Lower lobe of right lung (tissue), 2 donors: ENCODE measurements around the gene MLLT10. TPM values are rescaled to one million over a fixed set of nuclear protein-coding genes. Genes with fewer than 3 reads are reported as not detected.
"Not testable (repeated sequence)": the region's sequence is repeated elsewhere in the genome, so short reads cannot be mapped to it uniquely, and the experiment has no call there.

Experiments
- ATAC-seq, 2 donors: fragments of 200-7000 bp; cut with Tn5 transposase; one replicate each; pipeline ENCODE4 v1.9.1; 2020 to 2022; ENCODE audit warnings: mild to moderate bottlenecking in 2 of 2, moderate library complexity in 2 of 2
- DNase-seq: peaks from one replicate; pipeline ENCODE4 v3.0.0-alpha.2; 2020
- H3K27ac ChIP-seq: fragments of 200-600 bp; one replicate; pipeline ENCODE4 v1.8.0; 2022
- H3K27me3 ChIP-seq: fragments of 200-600 bp; one replicate; pipeline ENCODE4 v1.8.0; 2022; ENCODE audit warnings: low read depth
- H3K36me3 ChIP-seq: fragments of 200-600 bp; one replicate; pipeline ENCODE4 v1.8.0; 2022; ENCODE audit warnings: mild to moderate bottlenecking
- H3K4me1 ChIP-seq: fragments of 200-600 bp; one replicate; pipeline ENCODE4 v1.8.0; 2022
- H3K4me3 ChIP-seq: fragments of 200-600 bp; one replicate; pipeline ENCODE4 v1.8.0; 2022; ENCODE audit warnings: mild to moderate bottlenecking
- H3K9me3 ChIP-seq: fragments of 200-600 bp; one replicate; pipeline ENCODE4 v1.8.0; 2022
- CTCF ChIP-seq: fragments of 200-600 bp; IDR thresholded peaks from one replicate; pipeline ENCODE4 v1.8.0; 2022; ENCODE audit warnings: antibody characterized with exemption, mild to moderate bottlenecking
- intact Hi-C: fragments of 100-400 bp; cut with DNase I; formaldehyde crosslinking; loops from one replicate; pipeline ENCODE4 v1.11.0; 2022
- total RNA-seq: library from RNA; stranded (reverse); fragmentation: NEBNext Ultra II Directional; extraction: Animal tissue kit (Norgen Biotek cat#: 25700); gene quantifications from one replicate; pipeline ENCODE4 v1.2.1, GENCODE V29; 2021
- donor health status: DM: no; HTN: yes; CAD: no; lungs with severe emphysema.

The MLLT10 gene
- total RNA-seq, 1 donor from 2014 or later, result 48.8 TPM

DNA sequence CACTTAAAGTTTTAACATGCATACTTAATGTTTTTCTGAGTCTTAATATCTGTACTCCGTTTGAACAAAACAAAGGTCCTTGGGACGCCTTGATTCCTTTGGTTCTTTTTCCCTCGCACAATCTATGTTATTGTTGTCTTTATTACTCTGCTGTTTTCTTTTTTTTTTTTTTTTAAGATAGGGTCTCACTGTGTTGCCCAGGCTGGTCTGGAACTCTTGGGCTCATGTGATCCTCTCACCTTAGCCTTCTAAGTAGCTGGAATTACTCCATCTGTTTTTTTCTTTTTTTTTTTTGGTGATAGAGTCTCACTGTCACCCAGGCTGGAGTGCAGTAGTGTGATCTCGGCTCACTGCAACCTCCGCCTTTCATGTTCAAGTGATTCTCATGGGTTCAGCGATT lies 13.2 kb downstream of the MLLT10 start:
- no peak for ATAC-seq
- Histone ChIP-seq H3K4me1 (peaks cover 16% of the 10 kb centered on the region), H3K4me3 (no peak overlapping the region), H3K36me3 (peaks cover 80% of the 10 kb centered on the region), H3K27ac (no peak overlapping the region), H3K27me3 (no peaks in the 10 kb centered on the region), H3K9me3 (no peaks in the 10 kb centered on the region)
- DNase-seq, result no peak
- no peak for TF ChIP-seq CTCF
- intact Hi-C loops, result no loop called here

DNA sequence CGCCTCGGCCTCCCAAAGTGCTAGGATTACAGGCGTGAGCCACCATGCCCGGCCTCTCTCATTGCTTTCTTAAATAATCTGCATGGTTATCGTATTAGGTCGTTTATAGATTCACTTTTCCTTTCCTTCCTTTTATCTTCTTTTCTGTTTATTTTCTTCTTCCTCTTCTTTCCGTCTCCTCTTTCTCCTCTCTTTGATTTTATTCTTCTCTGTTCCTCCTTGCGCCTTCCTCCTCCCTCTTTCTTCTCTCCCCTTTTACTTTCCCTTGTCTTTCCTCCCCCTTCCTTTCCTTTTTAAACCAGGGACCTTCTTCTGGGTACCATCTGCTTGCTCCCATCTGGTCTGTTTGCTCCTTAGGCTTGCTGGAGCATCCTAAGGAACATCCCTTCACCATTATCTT lies 18.6 kb downstream of the MLLT10 start:
- intact Hi-C loops, result no loop called here
- no peak overlapping the region for H3K4me3 ChIP-seq
- H3K27ac ChIP-seq, result no peak overlapping the region
- DNase-seq (no peak), ATAC-seq (no peak)
- no peak for TF ChIP-seq CTCF
- no peaks in the 10 kb centered on the region for H3K9me3 ChIP-seq
- H3K36me3 ChIP-seq, result peaks cover 93% of the 10 kb centered on the region
- H3K27me3 ChIP-seq, result no peaks in the 10 kb centered on the region
- H3K4me1 ChIP-seq, result peaks cover 16% of the 10 kb centered on the region

- peaks cover 9% of the 10 kb centered on the region for H3K4me1 ChIP-seq
- H3K36me3 ChIP-seq, result peaks cover 92% of the 10 kb centered on the region
- no peak for ATAC-seq
- DNase-seq, result no peak
- no peak overlapping the region for H3K4me3 ChIP-seq
- no peak for TF ChIP-seq CTCF
- H3K9me3 ChIP-seq, result no peaks in the 10 kb centered on the region
- intact Hi-C loops, result no loop called here
- H3K27me3 ChIP-seq, result no peaks in the 10 kb centered on the region
- H3K27ac ChIP-seq, result no peak overlapping the region
Observed at GRCh38 chr10:21556527-21556926, 22.5 kb downstream of the MLLT10 start.

DNA sequence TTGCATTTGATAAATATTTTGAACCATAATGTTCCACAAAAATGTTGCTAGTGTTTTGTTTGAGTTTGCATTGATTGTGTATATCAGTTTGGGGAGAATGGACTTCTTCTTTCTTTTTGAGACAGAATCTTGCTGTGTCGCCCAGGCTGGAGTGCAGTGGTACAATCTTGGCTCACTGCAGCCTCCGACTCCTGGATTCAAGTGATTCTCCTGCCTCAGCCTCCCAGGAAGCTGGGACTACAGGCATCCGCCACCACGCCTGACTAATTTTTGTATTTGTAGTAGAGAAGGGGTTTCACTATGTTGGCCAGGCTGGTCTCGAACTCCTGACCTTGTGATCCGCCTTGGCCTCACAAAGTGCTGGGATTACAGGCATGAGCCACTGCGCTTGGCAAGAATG lies 25.0 kb downstream of the MLLT10 start:
- ATAC-seq, H3K27me3 ChIP-seq, H3K4me3 ChIP-seq, intact Hi-C loops, H3K4me1 ChIP-seq, H3K9me3 ChIP-seq, H3K27ac ChIP-seq, DNase-seq: not testable (repeated sequence)
- peaks cover 67% of the 10 kb centered on the region for H3K36me3 ChIP-seq

DNA sequence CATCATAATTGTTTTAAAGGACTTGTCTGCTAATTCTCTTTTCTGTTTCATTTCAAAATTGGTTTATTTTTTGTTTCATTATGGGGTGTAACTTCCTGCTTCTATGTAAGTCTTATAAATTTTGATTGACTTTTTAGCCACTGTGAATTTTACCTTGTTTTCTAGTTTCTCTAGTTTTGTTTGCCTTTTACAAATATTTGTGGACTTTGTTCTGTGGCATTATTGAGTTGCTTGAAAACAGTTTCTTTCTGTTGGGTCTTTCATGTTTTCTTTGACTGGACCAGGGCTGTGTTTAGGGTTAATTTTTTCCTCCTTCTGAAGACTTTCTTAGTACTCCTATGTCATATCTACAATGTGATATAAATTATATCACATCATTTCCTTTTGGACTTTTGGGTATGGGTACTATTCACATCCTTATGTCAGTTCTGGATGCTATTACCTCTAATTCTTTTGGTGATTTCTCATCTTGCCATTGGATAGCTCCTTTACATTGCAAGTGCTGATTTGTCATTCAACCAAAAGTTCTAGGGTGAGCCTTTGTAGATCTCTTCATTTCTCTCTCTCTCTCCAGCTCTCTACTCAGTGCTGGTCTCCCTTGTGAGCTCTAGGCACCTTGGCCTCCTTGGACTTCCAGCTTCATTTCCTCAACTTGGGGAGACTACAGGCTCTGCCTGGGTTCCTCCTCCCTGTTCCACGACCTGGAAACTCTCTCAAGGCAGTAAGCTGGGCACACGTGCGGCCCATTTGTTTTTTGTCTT lies 36.9 kb downstream of the MLLT10 start:
- no peak for DNase-seq
- no peaks in the 10 kb centered on the region for H3K9me3 ChIP-seq
- H3K4me3 ChIP-seq, result no peak overlapping the region
- H3K27me3 ChIP-seq, result no peaks in the 10 kb centered on the region
- peaks cover 25% of the 10 kb centered on the region for H3K4me1 ChIP-seq
- TF ChIP-seq CTCF, result no peak
- H3K36me3 ChIP-seq, result peaks cover 5% of the 10 kb centered on the region
- intact Hi-C loops, result no loop called here
- H3K27ac ChIP-seq, result no peak overlapping the region
- ATAC-seq, result no peak

DNA sequence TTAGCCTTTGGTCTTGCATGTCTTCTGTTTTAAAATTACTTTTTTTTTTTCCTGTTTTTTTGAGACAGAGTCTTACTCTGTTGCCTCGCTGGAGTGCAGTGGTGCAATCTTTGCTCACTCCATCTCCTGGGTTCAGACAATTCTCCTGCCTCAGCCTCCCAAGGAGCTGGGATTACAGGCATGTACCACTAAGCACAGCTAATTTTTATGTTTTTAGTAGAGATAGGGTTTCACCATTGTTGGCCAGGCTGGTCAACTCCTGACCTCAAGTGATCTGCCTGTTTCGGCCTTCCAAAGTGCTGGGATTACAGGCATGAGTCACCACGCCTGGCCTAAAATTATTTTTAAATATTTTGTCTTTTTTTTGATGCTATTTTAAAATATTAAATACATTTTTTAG lies 38.5 kb downstream of the MLLT10 start:
- no peak for TF ChIP-seq CTCF
- H3K36me3 ChIP-seq, result peaks cover 5% of the 10 kb centered on the region
- ATAC-seq (no peak), DNase-seq (no peak)
- intact Hi-C loops, result no loop called here
- no peaks in the 10 kb centered on the region for H3K9me3 ChIP-seq
- no peak overlapping the region for H3K27ac ChIP-seq
- H3K27me3 ChIP-seq, result no peaks in the 10 kb centered on the region
- H3K4me1 ChIP-seq, result peaks cover 25% of the 10 kb centered on the region
- H3K4me3 ChIP-seq, result no peak overlapping the region

GRCh38 chr10:21574514-21574913 lies 40.5 kb downstream of the MLLT10 start:
- H3K4me1 ChIP-seq, result peaks cover 25% of the 10 kb centered on the region
- H3K4me3 ChIP-seq, H3K9me3 ChIP-seq, DNase-seq, ATAC-seq, H3K36me3 ChIP-seq, H3K27me3 ChIP-seq, intact Hi-C loops, H3K27ac ChIP-seq: not testable (repeated sequence)
